Activated T-cell treated with anti-CD3 and anti-CD28 coated beads for 24 hours (primary cell): ENCODE data around the gene LEMD3.
"Not testable (repeated sequence)": the region's sequence is repeated elsewhere in the genome, so short reads cannot be mapped to it uniquely, and the experiment has no call there.

ENCODE experiments used
- DNase-seq: peaks from one replicate; pipeline ENCODE4 v3.0.0-alpha.2; 2020; ENCODE audit warnings: low read depth

Gene LEMD3

GRCh38 chr12:65279369-65280112 is 110.2 kb downstream of the LEMD3 start:
- DNase-seq = no peak

GRCh38 chr12:65280306-65280705 is 110.9 kb downstream of the LEMD3 start:
- DNase-seq = no peak

GRCh38 chr12:65282840-65283239 is 113.5 kb downstream of the LEMD3 start:
- DNase-seq = no peak

GRCh38 chr12:65285532-65285931 is 116.1 kb downstream of the LEMD3 start:
- DNase-seq = not testable (repeated sequence)

GRCh38 chr12:65287426-65287825 is 118.0 kb downstream of the LEMD3 start:
- DNase-seq = no peak

GRCh38 chr12:65292241-65292640 is 122.9 kb downstream of the LEMD3 start:
- no peak for DNase-seq

- no peak for DNase-seq
These were observed 124.4 kb downstream of the LEMD3 start for GRCh38 chr12:65293735-65294134.

GRCh38 chr12:65294641-65295262 is 125.4 kb downstream of the LEMD3 start:
- DNase-seq = no peak

GRCh38 chr12:65296508-65297265 is 127.3 kb downstream of the LEMD3 start:
- no peak for DNase-seq
